ENCODE measurements around the gene LILRB4.
A peak's percentile ranks its signal among the peaks of the same experiment; 100 is the strongest.
"Not testable (repeated sequence)": the region's sequence is repeated elsewhere in the genome, so short reads cannot be mapped to it uniquely, and the experiment has no call there.

The LILRB4 gene

GRCh38 chr19:54622431-54622830 is 40.4 kb upstream of the LILRB4 start:
- Histone ChIP-seq H3K4me1 (ENCODE audit: control insufficient read depth, insufficient read depth, low read length) (no peaks in the 10 kb centered on the region), H3K27ac (ENCODE audit: extremely low read depth, low read depth, low read length) (no peak overlapping the region), H3K4me3 (ENCODE audit: low read depth, low read length) (no peak overlapping the region), H3K36me3 (ENCODE audit: control insufficient read depth in 2 of 2, insufficient read depth in 1 of 2, low read length in 2 of 2) (no peaks in the 10 kb centered on the region), H3K9me3 (ENCODE audit: control insufficient read depth, insufficient read depth, low read depth, low read length) (no peaks in the 10 kb centered on the region)
- ChIA-PET POLR2A (no interaction called here), CTCF (no interaction called here)
- TF ChIP-seq BCL11A (tag by site-specific recombination; IDR thresholded peaks at IDR 0.05; ENCODE audit: low read depth) (no peak), PRDM1 (tag by site-specific recombination; IDR thresholded peaks at IDR 0.05) (peak; percentile 40; the same call in 1 of the 2 replicates), ZNF580 (tag by site-specific recombination; IDR thresholded peaks at IDR 0.05) (no peak), ZNF707 (tag by site-specific recombination; IDR thresholded peaks at IDR 0.05) (no peak), SCRT1 (tag by site-specific recombination; IDR thresholded peaks at IDR 0.05; ENCODE audit: borderline replicate concordance) (no peak), ZSCAN4 (tag by site-specific recombination; IDR thresholded peaks at IDR 0.05) (no peak), SP7 (tag by site-specific recombination; IDR thresholded peaks at IDR 0.05) (no peak), FEZF1 (tag by site-specific recombination; IDR thresholded peaks at IDR 0.05) (no peak)

- CTCF ChIA-PET; H3K9me3 ChIP-seq (ENCODE audit: control insufficient read depth, insufficient read depth, low read depth, low read length); H3K4me1 ChIP-seq (ENCODE audit: control insufficient read depth, insufficient read depth, low read length); H3K27ac ChIP-seq (ENCODE audit: extremely low read depth, low read depth, low read length); H3K36me3 ChIP-seq (ENCODE audit: control insufficient read depth in 2 of 2, insufficient read depth in 1 of 2, low read length in 2 of 2); H3K4me3 ChIP-seq (ENCODE audit: low read depth, low read length); POLR2A ChIA-PET: not testable (repeated sequence)
Measured at GRCh38 chr19:54624234-54624633, 38.6 kb upstream of the LILRB4 start.

GRCh38 chr19:54624934-54625730 is 37.7 kb upstream of the LILRB4 start:
- POLR2A ChIA-PET; H3K36me3 ChIP-seq (ENCODE audit: control insufficient read depth in 2 of 2, insufficient read depth in 1 of 2, low read length in 2 of 2); H3K4me3 ChIP-seq (ENCODE audit: low read depth, low read length); H3K4me1 ChIP-seq (ENCODE audit: control insufficient read depth, insufficient read depth, low read length); H3K27ac ChIP-seq (ENCODE audit: extremely low read depth, low read depth, low read length); H3K9me3 ChIP-seq (ENCODE audit: control insufficient read depth, insufficient read depth, low read depth, low read length); CTCF ChIA-PET: not testable (repeated sequence)

GRCh38 chr19:54626757-54627156 is 36.0 kb upstream of the LILRB4 start:
- POLR2A ChIA-PET, result no interaction called here
- no peaks in the 10 kb centered on the region for H3K4me1 ChIP-seq (ENCODE audit: control insufficient read depth, insufficient read depth, low read length)
- CTCF ChIA-PET, result interaction anchor here (1.2 kb wide), 1 partner anchor 149 kb away, joined by 3 read pairs; no protein-coding TSS in a partner anchor
- TF ChIP-seq ZNF660 (tag by site-specific recombination; IDR thresholded peaks at IDR 0.05), result no peak
- TF ChIP-seq ZNF785 (tag by site-specific recombination; IDR thresholded peaks at IDR 0.05), result no peak
- no peak for TF ChIP-seq ZFP37 (tag by site-specific recombination; IDR thresholded peaks at IDR 0.05)
- no peak for TF ChIP-seq ZNF341 (tag by site-specific recombination; IDR thresholded peaks at IDR 0.05; ENCODE audit: low read depth)
- TF ChIP-seq ZFP41 (tag by site-specific recombination; IDR thresholded peaks at IDR 0.05; ENCODE audit: borderline replicate concordance), result no peak
- TF ChIP-seq ZNF571 (tag by site-specific recombination; IDR thresholded peaks at IDR 0.05), result no peak
- TF ChIP-seq ZNF174 (tag by site-specific recombination; IDR thresholded peaks at IDR 0.05), result no peak
- no peak for TF ChIP-seq ZNF677 (tag by site-specific recombination; IDR thresholded peaks at IDR 0.05)
- no peak for TF ChIP-seq ZNF704 (tag by site-specific recombination; IDR thresholded peaks at IDR 0.05)
- no peak overlapping the region for H3K27ac ChIP-seq (ENCODE audit: extremely low read depth, low read depth, low read length)
- H3K36me3 ChIP-seq (ENCODE audit: control insufficient read depth in 2 of 2, insufficient read depth in 1 of 2, low read length in 2 of 2), result no peaks in the 10 kb centered on the region
- no peak overlapping the region for H3K4me3 ChIP-seq (ENCODE audit: low read depth, low read length)
- H3K9me3 ChIP-seq (ENCODE audit: control insufficient read depth, insufficient read depth, low read depth, low read length), result no peaks in the 10 kb centered on the region

- POLR2A ChIA-PET, result not testable (repeated sequence)
- CTCF ChIA-PET, result interaction anchor here (1.2 kb wide), 1 partner anchor 150 kb away, joined by 3 read pairs; no protein-coding TSS in a partner anchor
Measured at GRCh38 chr19:54627912-54628311, 34.9 kb upstream of the LILRB4 start.

GRCh38 chr19:54630262-54630661 is 32.5 kb upstream of the LILRB4 start, which contains the start of gene LILRB1:
Gene LILRB1, plus strand, starts transcription at chr19:54630484. Its CDS starts 590 bp downstream, at chr19:54631074.
- POLR2A ChIA-PET; H3K27ac ChIP-seq (ENCODE audit: extremely low read depth, low read depth, low read length); H3K36me3 ChIP-seq (ENCODE audit: control insufficient read depth in 2 of 2, insufficient read depth in 1 of 2, low read length in 2 of 2); H3K9me3 ChIP-seq (ENCODE audit: control insufficient read depth, insufficient read depth, low read depth, low read length); H3K4me1 ChIP-seq (ENCODE audit: control insufficient read depth, insufficient read depth, low read length); H3K4me3 ChIP-seq (ENCODE audit: low read depth, low read length): not testable (repeated sequence)
- CTCF ChIA-PET, result interaction anchor here (0.6 kb wide), 1 partner anchor 777 kb away, joined by 3 read pairs; no protein-coding TSS in a partner anchor

More at GRCh38 chr19:54627912-54628311, 34.9 kb upstream of the LILRB4 start:
- not testable (repeated sequence) for H3K9me3 ChIP-seq (ENCODE audit: control insufficient read depth, insufficient read depth, low read depth, low read length); H3K4me1 ChIP-seq (ENCODE audit: control insufficient read depth, insufficient read depth, low read length); H3K27ac ChIP-seq (ENCODE audit: extremely low read depth, low read depth, low read length); H3K4me3 ChIP-seq (ENCODE audit: low read depth, low read length); H3K36me3 ChIP-seq (ENCODE audit: control insufficient read depth in 2 of 2, insufficient read depth in 1 of 2, low read length in 2 of 2)

All from HEK293 (cell line).